OCI-LY1 (cell line): ENCODE data around the gene PTPRD.

Experiments used
- CTCF ChIP-seq: fragments of 200-600 bp; sonication (generic), shearing (Covaris generic); IDR thresholded peaks from 2 replicates; pipeline ENCODE4 v1.5.1; 2017; ENCODE audit warnings: mild to moderate bottlenecking, antibody characterized with exemption, low read length, moderate library complexity, mixed read lengths
- EZH2 ChIP-seq: fragments of 200-600 bp; sonication (generic), shearing (Covaris generic); IDR thresholded peaks from 2 replicates; pipeline ENCODE4 v1.8.0; 2017; ENCODE audit warnings: borderline replicate concordance, mixed run types, mild to moderate bottlenecking, antibody characterized with exemption, low read length, moderate library complexity, mixed read lengths

GRCh38 chr9:8717146-8717545 lies 1895.7 kb downstream of the PTPRD start:
- no peak for TF ChIP-seq CTCF
- no peak for TF ChIP-seq EZH2
